ENCODE data around the gene BSDC1.

- TF ChIP-seq CTCF (IDR thresholded peaks at IDR 0.05) (no peak), POLR2A (IDR thresholded peaks at IDR 0.05) (no peak)
Measured at GRCh38 chr1:32363713-32364112, 30.5 kb downstream of the BSDC1 start.
